Colonic mucosa (tissue), 4 donors: ENCODE measurements around the gene DMD. TPM values are rescaled to one million over a fixed set of nuclear protein-coding genes. Genes with fewer than 3 reads are reported as not detected.

Source experiments
- DNase-seq: peaks from one replicate; pipeline ENCODE4 v3.0.0-alpha.2; 2020
- H3K27ac ChIP-seq: fragments of 200-600 bp; one replicate; pipeline ENCODE4 v1.8.0; 2021
- H3K27me3 ChIP-seq: fragments of 200-600 bp; one replicate; pipeline ENCODE4 v1.8.0; 2021
- H3K36me3 ChIP-seq: fragments of 200-600 bp; one replicate; pipeline ENCODE4 v1.8.0; 2021
- H3K4me1 ChIP-seq: fragments of 200-600 bp; one replicate; pipeline ENCODE4 v1.8.0; 2021; ENCODE audit warnings: mild to moderate bottlenecking
- H3K4me3 ChIP-seq: fragments of 200-600 bp; one replicate; pipeline ENCODE4 v1.8.0; 2021
- H3K9ac ChIP-seq, 2 donors: one replicate each; pipeline ENCODE4 v1.7.0; 2013; ENCODE audit warnings: control low read depth in 2 of 2, low read depth in 2 of 2, low read length in 2 of 2
- H3K9me3 ChIP-seq: fragments of 200-600 bp; one replicate; pipeline ENCODE4 v1.8.0; 2021
- CTCF ChIP-seq: fragments of 200-600 bp; IDR thresholded peaks from one replicate; pipeline ENCODE4 v1.8.0; 2022; ENCODE audit warnings: antibody characterized with exemption, mild to moderate bottlenecking
- intact Hi-C: fragments of 100-400 bp; cut with DNase I; formaldehyde crosslinking; loops from one replicate; pipeline ENCODE4 v1.14.1; 2022
- total RNA-seq, 2 donors: library from RNA; stranded (reverse); fragmentation: NEBNext Ultra II Directional in 1 of 2; extraction: Animal tissue kit (Norgen Biotek cat#: 25700) in 1 of 2; gene quantifications; one replicate each; pipeline ENCODE4 v1.2.1, GENCODE V29; 2021
- donor health status: healthy.
- donor health status: DM: no; HTN: no; CAD: no.
- donor health status: DM: no; HTN: no; CAD: no.

Gene DMD
- total RNA-seq, 2 donors from 2014 or later: 7.3 to 24.5 TPM

DNA sequence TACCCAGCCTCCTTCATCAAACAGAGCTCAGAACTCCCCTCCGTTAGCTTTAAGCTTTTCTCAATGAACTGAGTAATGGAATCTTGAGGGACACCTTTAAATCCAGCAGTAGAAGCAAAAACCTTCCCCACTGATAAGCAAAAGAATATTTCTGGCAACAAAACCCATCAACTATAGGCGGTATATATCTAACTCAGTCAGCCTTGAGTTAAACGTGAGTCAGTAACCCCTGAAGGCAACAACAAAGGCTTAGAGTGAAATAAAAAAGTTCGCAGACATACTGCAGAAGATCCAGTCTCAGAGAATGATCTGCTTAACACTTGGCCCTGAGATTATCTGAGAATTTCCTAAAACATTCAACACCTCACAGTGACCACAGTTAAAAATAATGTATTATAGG, 77.2 kb downstream of the DMD start:
- Histone ChIP-seq H3K9me3 (no peaks in the 10 kb centered on the region), H3K4me1 (no peaks in the 10 kb centered on the region), H3K4me3 (no peak overlapping the region), H3K27me3 (no peaks in the 10 kb centered on the region), H3K36me3 (no peaks in the 10 kb centered on the region), H3K27ac (no peak overlapping the region), H3K9ac (no peak overlapping the region)
- intact Hi-C loops: no loop called here
- DNase-seq: no peak
- TF ChIP-seq CTCF: no peak

- no peaks in the 10 kb centered on the region for H3K4me1 ChIP-seq
- no peak overlapping the region for H3K27ac ChIP-seq
- no peak for DNase-seq
- no peak overlapping the region for H3K4me3 ChIP-seq
- H3K9me3 ChIP-seq: no peaks in the 10 kb centered on the region
- H3K36me3 ChIP-seq: no peaks in the 10 kb centered on the region
- H3K9ac ChIP-seq: no peak overlapping the region
- intact Hi-C loops: no loop called here
- TF ChIP-seq CTCF: no peak
- H3K27me3 ChIP-seq: no peaks in the 10 kb centered on the region
These were observed 78.0 kb downstream of the DMD start for GRCh38 chrX:33133320-33133719.

GRCh38 chrX:33132569-33132968, 78.8 kb downstream of the DMD start:
- TF ChIP-seq CTCF: no peak
- Histone ChIP-seq H3K27ac (no peak overlapping the region), H3K4me1 (no peaks in the 10 kb centered on the region), H3K9me3 (no peaks in the 10 kb centered on the region), H3K4me3 (no peak overlapping the region), H3K27me3 (no peaks in the 10 kb centered on the region), H3K9ac (no peak overlapping the region), H3K36me3 (no peaks in the 10 kb centered on the region)
- intact Hi-C loops: no loop called here
- DNase-seq: no peak

- Histone ChIP-seq H3K4me3 (no peak overlapping the region), H3K9ac (no peak overlapping the region), H3K9me3 (no peaks in the 10 kb centered on the region), H3K27ac (no peak overlapping the region), H3K27me3 (no peaks in the 10 kb centered on the region), H3K4me1 (no peaks in the 10 kb centered on the region), H3K36me3 (no peaks in the 10 kb centered on the region)
- intact Hi-C loops: no loop called here
- DNase-seq: no peak
- no peak for TF ChIP-seq CTCF
These were observed 81.7 kb downstream of the DMD start for GRCh38 chrX:33129607-33130006.

- Histone ChIP-seq H3K27ac (no peak overlapping the region), H3K36me3 (no peaks in the 10 kb centered on the region), H3K4me3 (no peak overlapping the region), H3K9ac (no peak overlapping the region), H3K27me3 (no peaks in the 10 kb centered on the region), H3K4me1 (no peaks in the 10 kb centered on the region), H3K9me3 (no peaks in the 10 kb centered on the region)
- intact Hi-C loops: no loop called here
- no peak for TF ChIP-seq CTCF
- DNase-seq: no peak
These were observed 83.1 kb downstream of the DMD start for GRCh38 chrX:33128048-33128805.
